ENCODE data around the gene MS4A5. TPM values are rescaled to one million over a fixed set of nuclear protein-coding genes. Genes with fewer than 3 reads are reported as not detected.
"Not testable (repeated sequence)": the region's sequence is repeated elsewhere in the genome, so short reads cannot be mapped to it uniquely, and the experiment has no call there.

Gene MS4A5
- total RNA-seq, 3 donors from 2014 or later, result not detected

DNA sequence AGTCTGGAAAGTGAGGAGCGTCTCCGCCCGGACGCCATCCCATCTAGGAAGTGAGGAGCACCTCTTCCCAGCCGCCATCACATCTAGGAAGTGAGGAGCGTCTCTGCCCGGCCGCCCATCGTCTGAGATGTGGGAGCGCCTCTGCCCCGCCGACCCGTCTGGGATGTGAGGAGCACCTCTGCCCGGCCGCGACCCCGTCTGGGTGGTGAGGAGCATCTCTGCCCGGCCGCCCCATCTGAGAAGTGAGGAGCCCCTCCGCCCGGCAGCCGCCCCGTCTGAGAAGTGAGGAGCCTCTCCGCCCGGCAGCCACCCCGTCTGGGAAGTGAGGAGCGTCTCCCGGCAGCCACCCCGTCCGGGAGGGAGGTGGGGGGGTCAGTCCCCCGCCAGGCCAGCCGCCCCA, 21.8 kb downstream of the MS4A5 start:
- not testable (repeated sequence) for H3K9me3 Mint-ChIP-seq; H3K36me3 Mint-ChIP-seq (ENCODE audit: insufficient read depth)

GRCh38 chr11:60454212-60454611, 24.8 kb downstream of the MS4A5 start:
- H3K4me1 Mint-ChIP-seq (ENCODE audit: low read depth), result peaks cover 7% of the 10 kb centered on the region
- H3K4me3 Mint-ChIP-seq, result no peak overlapping the region

More for the DNA sequence above, 21.8 kb downstream of the MS4A5 start:
- not testable (repeated sequence) for H3K27me3 Mint-ChIP-seq (ENCODE audit: low read depth); DNase-seq; ATAC-seq; H3K4me3 Mint-ChIP-seq
- peaks cover 18% of the 10 kb centered on the region for H3K4me1 Mint-ChIP-seq (ENCODE audit: low read depth)

DNA sequence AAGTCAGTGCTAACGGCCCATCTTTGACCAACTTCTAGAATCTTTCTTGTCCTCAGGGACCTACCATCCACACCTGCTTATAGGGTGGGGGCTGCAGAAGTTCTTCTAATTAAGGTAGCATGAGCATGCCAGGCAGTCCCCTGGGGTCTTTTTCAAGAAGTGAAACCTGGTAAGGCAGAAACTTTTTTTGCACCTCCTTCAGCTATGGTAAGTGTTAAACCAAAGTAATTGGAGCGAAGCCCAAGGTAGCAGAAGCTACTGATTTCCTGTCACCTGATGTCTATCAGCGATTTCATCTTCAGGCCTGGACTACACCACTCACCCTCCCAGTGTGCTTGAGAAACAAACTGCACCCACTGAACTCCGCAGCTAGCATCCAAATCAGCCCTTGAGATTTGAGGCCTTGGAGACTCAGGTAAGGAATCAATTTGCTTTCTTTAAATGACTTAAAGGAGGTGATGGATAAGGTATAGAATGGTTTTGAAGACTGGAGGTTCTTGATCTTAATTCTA, 26.2 kb downstream of the MS4A5 start, which contains the start of gene MS4A1:
MS4A1 (plus strand) TSS at position 317 of the 512 bp plus-strand sequence. CDS start 6,528 bp downstream, outside the sequence.
- Mint-ChIP-seq H3K4me3 (peak within 1 kb of the TSS; percentile 58), H3K4me1 (ENCODE audit: low read depth) (peaks cover 10% of the 10 kb centered on the region), H3K27me3 (ENCODE audit: low read depth) (peaks cover 2% of the 10 kb centered on the region), H3K36me3 (ENCODE audit: insufficient read depth) (no peaks in the 10 kb centered on the region), H3K9me3 (no peaks in the 10 kb centered on the region)
- DNase-seq (no peak), ATAC-seq (no peak)

More at GRCh38 chr11:60454212-60454611, 24.8 kb downstream of the MS4A5 start:
- H3K9me3 Mint-ChIP-seq, result no peaks in the 10 kb centered on the region
- DNase-seq (no peak), ATAC-seq (no peak)
- no peaks in the 10 kb centered on the region for H3K36me3 Mint-ChIP-seq (ENCODE audit: insufficient read depth)
- peaks cover 2% of the 10 kb centered on the region for H3K27me3 Mint-ChIP-seq (ENCODE audit: low read depth)

DNA sequence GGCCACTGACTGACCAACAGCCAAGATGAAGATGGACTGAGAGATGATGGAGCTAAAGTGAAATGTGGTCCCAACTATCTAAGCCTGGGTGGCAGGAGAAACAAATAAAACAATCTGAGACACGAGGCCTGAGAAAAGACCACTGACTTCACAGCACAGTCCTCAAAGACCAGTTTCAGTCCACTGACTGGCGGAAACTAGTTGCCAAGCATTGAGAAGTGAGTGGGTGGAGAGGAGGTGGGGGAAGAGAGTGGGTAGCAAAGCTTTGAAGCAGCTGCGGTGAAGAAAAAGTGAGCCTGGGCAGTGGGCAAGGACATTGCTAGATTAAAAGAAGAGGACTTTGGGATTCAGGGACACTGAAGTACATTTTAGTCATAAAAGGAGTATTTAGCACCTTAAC, 28.2 kb downstream of the MS4A5 start:
- Mint-ChIP-seq H3K36me3 (ENCODE audit: insufficient read depth) (no peaks in the 10 kb centered on the region), H3K27me3 (ENCODE audit: low read depth) (peaks cover 2% of the 10 kb centered on the region), H3K4me1 (ENCODE audit: low read depth) (peaks cover 10% of the 10 kb centered on the region), H3K9me3 (no peaks in the 10 kb centered on the region), H3K4me3 (peak overlapping the region; percentile 50)
- ATAC-seq, result no peak
- DNase-seq, result no peak

DNA sequence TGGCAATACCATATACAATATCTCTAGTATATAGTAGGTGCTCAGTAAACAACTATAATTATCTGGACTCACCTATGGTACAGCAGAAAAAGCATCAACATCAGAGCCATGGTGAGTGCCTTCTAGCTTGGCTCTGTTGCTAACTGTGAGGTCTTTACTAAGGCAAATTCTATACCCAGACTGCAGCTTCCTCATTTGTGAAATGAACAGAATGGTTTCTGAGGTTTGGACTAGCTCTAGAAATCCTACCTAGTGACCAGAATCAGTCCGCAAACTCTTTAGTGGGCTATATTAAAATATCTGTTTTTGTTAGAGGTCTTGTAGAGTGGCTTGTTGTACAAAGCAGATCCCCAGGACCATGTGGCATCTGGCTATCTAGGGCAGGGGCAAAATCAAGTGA, 30.0 kb downstream of the MS4A5 start:
- no peak for ATAC-seq
- no peak for DNase-seq
- H3K9me3 Mint-ChIP-seq, result no peaks in the 10 kb centered on the region
- H3K4me1 Mint-ChIP-seq (ENCODE audit: low read depth), result peaks cover 10% of the 10 kb centered on the region
- H3K4me3 Mint-ChIP-seq, result peak overlapping the region; percentile 37
- peaks cover 6% of the 10 kb centered on the region for H3K27me3 Mint-ChIP-seq (ENCODE audit: low read depth)
- H3K36me3 Mint-ChIP-seq (ENCODE audit: insufficient read depth), result no peaks in the 10 kb centered on the region

DNA sequence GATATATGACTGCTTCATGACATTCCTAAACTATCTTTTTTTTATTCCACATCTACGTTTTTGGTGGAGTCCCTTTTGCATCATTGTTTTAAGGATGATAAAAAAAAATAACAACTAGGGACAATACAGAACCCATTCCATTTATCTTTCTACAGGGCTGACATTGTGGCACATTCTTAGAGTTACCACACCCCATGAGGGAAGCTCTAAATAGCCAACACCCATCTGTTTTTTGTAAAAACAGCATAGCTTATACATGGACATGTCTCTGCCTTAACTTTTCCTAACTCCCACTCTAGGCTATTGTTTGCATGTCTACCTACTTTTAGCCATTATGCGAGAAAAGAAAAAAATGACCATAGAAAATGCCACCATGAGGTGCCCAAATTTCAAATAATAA, 39.5 kb downstream of the MS4A5 start:
- DNase-seq, result no peak
- H3K4me3 Mint-ChIP-seq, result no peak overlapping the region
- no peak for ATAC-seq
- peaks cover 3% of the 10 kb centered on the region for H3K36me3 Mint-ChIP-seq (ENCODE audit: insufficient read depth)
- H3K4me1 Mint-ChIP-seq (ENCODE audit: low read depth), result no peaks in the 10 kb centered on the region
- H3K9me3 Mint-ChIP-seq, result no peaks in the 10 kb centered on the region
- H3K27me3 Mint-ChIP-seq (ENCODE audit: low read depth), result peaks cover 24% of the 10 kb centered on the region

GRCh38 chr11:60469723-60470122, 40.4 kb downstream of the MS4A5 start:
- Mint-ChIP-seq H3K9me3 (no peaks in the 10 kb centered on the region), H3K4me1 (ENCODE audit: low read depth) (no peaks in the 10 kb centered on the region), H3K27me3 (ENCODE audit: low read depth) (peaks cover 22% of the 10 kb centered on the region), H3K36me3 (ENCODE audit: insufficient read depth) (peaks cover 3% of the 10 kb centered on the region), H3K4me3 (no peak overlapping the region)
- DNase-seq (no peak), ATAC-seq (no peak)

GRCh38 chr11:60477035-60477445, 47.7 kb downstream of the MS4A5 start:
- Mint-ChIP-seq H3K27me3 (ENCODE audit: low read depth) (peaks cover 3% of the 10 kb centered on the region), H3K36me3 (ENCODE audit: insufficient read depth) (peaks cover 3% of the 10 kb centered on the region), H3K4me1 (ENCODE audit: low read depth) (peaks cover 2% of the 10 kb centered on the region), H3K4me3 (no peak overlapping the region), H3K9me3 (no peaks in the 10 kb centered on the region)
- ATAC-seq (no peak), DNase-seq (no peak)

GRCh38 chr11:60482361-60482760, 53.0 kb downstream of the MS4A5 start:
- H3K4me3 Mint-ChIP-seq, result no peak overlapping the region
- H3K9me3 Mint-ChIP-seq, result no peaks in the 10 kb centered on the region
- H3K27me3 Mint-ChIP-seq (ENCODE audit: low read depth), result no peaks in the 10 kb centered on the region
- ATAC-seq (no peak), DNase-seq (no peak)
- no peaks in the 10 kb centered on the region for H3K36me3 Mint-ChIP-seq (ENCODE audit: insufficient read depth)
- H3K4me1 Mint-ChIP-seq (ENCODE audit: low read depth), result peaks cover 5% of the 10 kb centered on the region

- Mint-ChIP-seq H3K4me3 (no peak overlapping the region), H3K36me3 (ENCODE audit: insufficient read depth) (no peaks in the 10 kb centered on the region), H3K27me3 (ENCODE audit: low read depth) (peaks cover 4% of the 10 kb centered on the region), H3K4me1 (ENCODE audit: low read depth) (peaks cover 5% of the 10 kb centered on the region), H3K9me3 (no peaks in the 10 kb centered on the region)
- DNase-seq, result no peak
- no peak for ATAC-seq
These were observed 56.6 kb downstream of the MS4A5 start for GRCh38 chr11:60485987-60486386.

DNA sequence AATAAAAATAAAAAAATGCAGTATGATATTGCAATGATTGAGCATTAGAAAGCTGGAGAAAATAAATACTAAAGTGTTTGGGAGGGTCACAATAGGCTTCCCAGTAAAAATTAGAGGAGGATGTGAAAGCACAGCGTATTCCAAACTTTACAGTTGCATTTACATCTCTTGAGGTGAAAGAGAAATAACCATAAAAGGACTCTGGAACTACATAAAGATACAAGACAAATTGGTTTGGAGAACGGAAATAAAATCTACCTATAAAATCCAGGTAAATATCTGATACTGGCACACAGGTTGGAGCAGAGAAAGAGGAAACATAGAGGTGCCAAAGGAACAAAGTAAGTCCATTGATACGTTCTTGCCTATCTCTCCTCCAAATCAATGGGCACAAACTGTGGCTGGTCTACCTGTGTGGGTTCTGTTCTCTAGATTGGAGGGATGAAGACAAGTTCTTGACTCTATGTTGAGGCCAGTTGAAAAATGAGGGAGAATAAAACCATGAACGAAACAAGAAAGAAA, 63.2 kb downstream of the MS4A5 start, which contains the start of gene MS4A12:
MS4A12 (plus strand) TSS at position 291 of the 522 bp plus-strand sequence. CDS start 4,541 bp downstream, outside the sequence.
- Mint-ChIP-seq H3K36me3 (ENCODE audit: insufficient read depth) (no peaks in the 10 kb centered on the region), H3K27me3 (ENCODE audit: low read depth) (peaks cover 23% of the 10 kb centered on the region), H3K4me3 (no peak within 1 kb of the TSS), H3K4me1 (ENCODE audit: low read depth) (no peaks in the 10 kb centered on the region), H3K9me3 (no peaks in the 10 kb centered on the region)
- no peak for DNase-seq
- no peak for ATAC-seq

GRCh38 chr11:60493454-60493853, 64.1 kb downstream of the MS4A5 start:
- Mint-ChIP-seq H3K36me3 (ENCODE audit: insufficient read depth) (no peaks in the 10 kb centered on the region), H3K4me3 (no peak overlapping the region), H3K9me3 (no peaks in the 10 kb centered on the region), H3K4me1 (ENCODE audit: low read depth) (no peaks in the 10 kb centered on the region), H3K27me3 (ENCODE audit: low read depth) (peaks cover 27% of the 10 kb centered on the region)
- no peak for DNase-seq
- ATAC-seq, result no peak

Other genes with a start within 250 kb of the MS4A5 start
- gene MS4A6A, start 246.5 kb upstream of the MS4A5 start, total RNA-seq, result not detected
- not detected for gene MS4A4E, start 186.4 kb upstream of the MS4A5 start, total RNA-seq
- not detected for gene MS4A4A, start 148.9 kb upstream of the MS4A5 start, total RNA-seq
- not detected for gene MS4A6E, start 102.3 kb upstream of the MS4A5 start, total RNA-seq
- gene MS4A7, start 51.0 kb upstream of the MS4A5 start, total RNA-seq, result under 1 TPM in 2 of 3 donors, not detected in 1; 0.14 to 0.45 TPM
- not detected for gene MS4A14, start 33.1 kb upstream of the MS4A5 start, total RNA-seq
- 1 to 10 TPM in 2 of 3 donors, under 1 TPM in 1; 0.94 to 5.5 (median 1.4) TPM for gene MS4A1, start 26.3 kb downstream of the MS4A5 start, total RNA-seq
- gene MS4A12, start 63.2 kb downstream of the MS4A5 start, total RNA-seq, result not detected
- gene MS4A13, start 85.8 kb downstream of the MS4A5 start, total RNA-seq, result not detected